GM12801 (cell line): ENCODE measurements around the gene TXNIP.

Source experiments
- TF ChIP-seq, protein P1 (sequence below): IDR thresholded peaks from one replicate; pipeline ENCODE4 v1.5.1; 2011; ENCODE audit warnings: control low read depth; ENCODE audit not compliant: insufficient read length; ENCODE audit errors: extremely low read depth

The TXNIP gene

DNA sequence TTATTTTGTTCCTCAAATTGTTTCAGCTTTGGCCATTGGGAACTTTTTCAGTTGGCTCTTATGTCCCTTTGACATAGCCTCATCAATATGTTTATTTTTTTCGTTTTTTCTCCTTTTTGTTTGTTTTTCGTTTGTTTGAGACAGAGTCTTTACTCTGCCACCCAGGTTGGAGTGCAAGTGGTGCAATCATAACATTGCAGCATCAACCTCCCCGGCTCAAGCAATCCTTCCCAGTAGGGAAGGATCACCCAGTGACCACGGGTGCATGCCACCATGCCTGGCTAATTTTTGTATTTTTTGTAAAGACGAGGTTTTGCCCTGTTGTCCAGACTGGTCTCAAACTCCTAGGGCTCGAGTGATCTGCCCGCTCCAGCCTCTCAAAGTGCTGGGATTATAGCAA is 23.8 kb downstream of the TXNIP start:
- TF ChIP-seq, protein P1, sequence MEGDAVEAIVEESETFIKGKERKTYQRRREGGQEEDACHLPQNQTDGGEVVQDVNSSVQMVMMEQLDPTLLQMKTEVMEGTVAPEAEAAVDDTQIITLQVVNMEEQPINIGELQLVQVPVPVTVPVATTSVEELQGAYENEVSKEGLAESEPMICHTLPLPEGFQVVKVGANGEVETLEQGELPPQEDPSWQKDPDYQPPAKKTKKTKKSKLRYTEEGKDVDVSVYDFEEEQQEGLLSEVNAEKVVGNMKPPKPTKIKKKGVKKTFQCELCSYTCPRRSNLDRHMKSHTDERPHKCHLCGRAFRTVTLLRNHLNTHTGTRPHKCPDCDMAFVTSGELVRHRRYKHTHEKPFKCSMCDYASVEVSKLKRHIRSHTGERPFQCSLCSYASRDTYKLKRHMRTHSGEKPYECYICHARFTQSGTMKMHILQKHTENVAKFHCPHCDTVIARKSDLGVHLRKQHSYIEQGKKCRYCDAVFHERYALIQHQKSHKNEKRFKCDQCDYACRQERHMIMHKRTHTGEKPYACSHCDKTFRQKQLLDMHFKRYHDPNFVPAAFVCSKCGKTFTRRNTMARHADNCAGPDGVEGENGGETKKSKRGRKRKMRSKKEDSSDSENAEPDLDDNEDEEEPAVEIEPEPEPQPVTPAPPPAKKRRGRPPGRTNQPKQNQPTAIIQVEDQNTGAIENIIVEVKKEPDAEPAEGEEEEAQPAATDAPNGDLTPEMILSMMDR, result no peak

DNA sequence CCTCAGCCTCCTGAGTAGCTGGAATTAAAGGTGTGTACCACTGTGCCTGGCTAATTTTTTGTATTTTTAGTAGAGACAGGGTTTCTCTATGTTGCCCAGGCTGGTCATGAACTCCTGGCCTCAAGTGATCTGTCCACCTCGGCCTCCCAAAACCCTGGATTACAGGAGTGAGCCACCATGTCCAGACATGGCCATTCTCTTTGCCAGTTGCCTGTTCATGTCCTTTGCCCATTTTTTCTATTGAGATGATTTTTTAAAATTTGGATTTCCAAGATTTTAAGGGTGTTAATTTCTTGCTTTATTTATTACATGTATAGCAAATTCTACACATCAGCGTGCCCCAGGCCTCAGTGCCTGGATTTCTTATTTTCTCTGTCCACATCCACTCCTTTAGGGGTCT is 29.1 kb downstream of the TXNIP start:
- TF ChIP-seq, protein P1, result no peak

DNA sequence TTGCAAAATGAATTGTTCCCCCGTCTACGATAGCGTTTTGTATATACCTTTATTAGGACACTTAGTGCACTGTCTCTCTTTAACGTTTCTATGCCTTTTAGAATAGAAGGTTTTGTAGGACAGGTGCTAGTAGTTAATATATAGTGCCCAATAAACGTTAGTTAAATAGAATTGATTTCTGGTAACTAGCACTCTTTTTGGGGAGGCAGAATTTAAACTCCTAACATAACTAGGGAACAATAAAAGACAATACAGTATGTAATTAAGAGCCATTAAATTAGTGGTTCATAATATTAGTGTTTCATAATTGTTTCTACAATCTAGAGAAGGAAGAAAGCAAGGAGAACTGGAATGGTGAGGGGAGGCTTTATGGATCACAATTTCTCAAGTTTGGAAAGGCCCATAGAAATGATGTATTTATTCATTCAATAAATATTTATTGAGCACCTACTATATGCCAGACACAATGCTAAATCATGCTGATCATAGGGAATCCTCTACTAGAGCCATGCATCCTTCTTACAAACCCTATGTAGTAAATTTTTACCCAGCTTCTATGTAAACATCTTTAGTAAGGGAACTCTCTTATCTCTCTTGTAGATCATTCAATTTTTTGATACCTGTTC is 31.1 kb downstream of the TXNIP start:
- TF ChIP-seq, protein P1, result no peak

DNA sequence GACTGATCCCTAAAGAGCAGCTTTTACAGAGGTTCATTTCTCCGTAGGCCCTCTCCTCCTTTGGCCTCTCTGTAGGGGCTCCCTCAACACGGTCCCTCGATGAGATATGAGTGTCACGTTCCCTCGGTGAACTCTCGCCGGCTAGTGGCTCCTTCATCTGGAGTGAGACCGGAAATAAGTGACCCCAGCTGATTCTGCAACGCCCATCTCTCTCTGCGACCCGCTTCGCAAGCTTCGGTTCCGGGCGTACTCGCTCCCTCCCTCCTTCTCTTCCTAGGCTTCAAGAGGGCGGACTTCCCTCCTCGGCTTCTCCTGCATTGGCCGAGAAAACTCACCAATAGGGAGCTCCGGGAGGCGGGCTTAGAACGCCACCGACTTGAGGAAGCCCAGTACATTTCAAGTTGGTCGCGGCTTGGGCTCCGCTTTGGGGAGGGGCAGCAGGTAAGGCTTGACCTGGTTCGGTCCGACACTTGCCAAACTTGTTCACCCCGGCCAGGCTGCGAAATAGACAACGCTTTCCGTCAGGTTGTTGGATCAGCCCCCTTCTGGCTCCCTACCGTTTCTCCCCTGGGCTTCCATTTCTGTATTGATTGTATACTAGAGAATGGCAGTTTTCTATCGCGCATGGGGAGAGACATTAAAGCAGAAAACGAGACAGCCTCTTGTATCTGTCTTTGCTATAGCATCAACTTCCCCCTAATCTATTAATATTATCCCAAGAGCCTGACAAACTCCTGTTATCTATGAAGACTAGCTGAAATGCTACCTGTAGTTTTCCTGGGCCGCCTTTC is 31.9 kb downstream of the TXNIP start, which contains the start of the genes ANKRD34A and POLR3GL:
TSS of gene ANKRD34A (minus strand) at position 248 of the 791 bp plus-strand sequence. CDS start 2,816 bp downstream, outside the sequence.
TSS of gene POLR3GL (plus strand) at position 363 of the 791 bp plus-strand sequence. CDS start 10,176 bp downstream, outside the sequence.
- TF ChIP-seq, protein P1, result no peak

DNA sequence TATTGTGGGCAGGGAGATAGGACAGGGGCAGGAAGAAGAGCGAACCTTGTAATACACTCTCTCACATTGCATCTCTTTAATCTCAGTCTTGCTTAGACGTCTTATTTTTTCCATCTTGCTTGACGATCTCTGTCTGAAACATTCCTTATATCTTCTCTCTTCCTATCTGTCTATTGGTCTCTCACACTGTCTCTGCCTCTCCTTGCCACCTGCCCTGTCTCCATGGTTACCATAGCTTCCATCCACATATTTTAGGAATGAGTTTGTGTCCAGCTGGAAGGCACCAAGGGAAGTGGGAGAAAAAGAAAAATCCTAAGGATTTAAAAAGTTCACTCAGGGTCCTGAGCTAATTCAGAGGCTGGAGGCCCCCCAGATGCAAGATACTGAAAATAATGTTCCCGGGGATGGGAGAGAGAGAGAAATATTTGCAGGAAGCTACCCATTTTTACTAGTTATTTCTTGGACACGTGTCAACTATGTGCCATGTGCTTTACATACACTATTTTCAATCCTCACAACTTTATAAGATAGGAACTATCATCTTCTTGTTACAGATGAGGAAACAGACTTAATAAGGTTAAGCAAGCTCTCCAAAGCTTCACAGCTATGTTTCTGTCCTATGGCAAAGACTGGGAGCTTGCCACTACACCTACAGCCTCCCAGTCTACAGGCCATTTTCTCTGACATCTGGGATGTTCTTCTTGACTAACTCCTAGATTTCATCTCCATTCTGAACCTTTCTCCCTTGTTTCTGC is 32.9 kb downstream of the TXNIP start:
- TF ChIP-seq, protein P1, result no peak

DNA sequence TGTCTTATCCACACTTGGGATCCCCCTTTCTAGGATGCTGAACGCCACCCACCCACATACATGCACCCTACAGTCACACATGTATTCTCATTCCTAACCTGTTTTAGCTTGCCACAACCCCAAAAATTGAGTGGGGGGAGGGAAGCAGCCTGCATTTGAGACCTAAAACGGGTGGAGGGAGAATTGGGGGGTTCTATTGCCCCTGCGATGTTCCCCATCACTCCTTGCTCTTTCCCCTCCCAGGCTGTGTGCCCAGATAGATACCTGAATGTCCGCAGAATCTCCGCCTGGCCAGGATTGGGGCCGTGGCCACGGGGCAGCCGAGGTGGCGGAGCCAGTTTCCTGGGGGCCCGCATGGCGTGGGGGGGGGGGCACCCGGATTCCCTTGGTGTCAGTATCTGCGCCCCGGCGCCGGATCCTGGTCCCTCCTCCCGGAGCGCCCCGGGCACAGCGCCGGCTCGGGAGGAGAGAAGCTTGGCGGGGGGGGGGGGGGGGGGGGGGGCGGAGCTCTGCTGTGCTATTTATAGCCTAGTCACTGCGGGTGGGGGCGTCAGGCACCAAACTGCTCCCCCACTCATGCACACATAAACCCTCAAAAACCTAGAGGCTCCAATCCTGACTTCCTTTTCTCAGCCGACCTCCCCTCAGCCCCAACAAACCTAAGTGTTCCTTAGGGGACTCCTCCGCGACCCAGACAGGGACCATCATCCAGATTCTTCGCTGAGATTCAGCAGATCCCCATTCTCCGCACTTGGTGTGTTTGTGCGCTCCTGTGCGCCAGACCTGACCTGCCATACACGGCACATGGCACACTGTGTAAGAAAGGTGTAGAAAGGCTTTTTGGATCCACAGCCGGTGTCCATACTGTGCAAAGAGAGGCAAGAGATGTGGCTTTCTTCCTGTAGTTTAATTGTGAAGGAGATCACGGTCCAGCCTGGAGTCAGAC is 33.9 kb downstream of the TXNIP start:
- TF ChIP-seq, protein P1, result no peak
